ENCODE results near the gene VIT.

Gene VIT

GRCh38 chr2:36713310-36713709 lies 16.8 kb downstream of the VIT start:
- DNase-seq = no peak

GRCh38 chr2:36716111-36716510 lies 19.6 kb downstream of the VIT start:
- DNase-seq = no peak

GRCh38 chr2:36717603-36718266 lies 21.2 kb downstream of the VIT start:
- no peak for DNase-seq

GRCh38 chr2:36727550-36727949 lies 31.0 kb downstream of the VIT start:
- no peak for DNase-seq

GRCh38 chr2:36729067-36729466 lies 32.6 kb downstream of the VIT start:
- DNase-seq = no peak

- no peak for DNase-seq
Measured at GRCh38 chr2:36731941-36732672, 35.6 kb downstream of the VIT start.

- no peak for DNase-seq
Measured at GRCh38 chr2:36732673-36733036, 36.1 kb downstream of the VIT start.

- no peak for DNase-seq
Measured at GRCh38 chr2:36733215-36733614, 36.7 kb downstream of the VIT start.

- no peak for DNase-seq
Measured at GRCh38 chr2:36734304-36734703, 37.8 kb downstream of the VIT start.

- no peak for DNase-seq
Measured at GRCh38 chr2:36737131-36737750, 40.7 kb downstream of the VIT start.

- DNase-seq = no peak
Measured at GRCh38 chr2:36740061-36740460, 43.6 kb downstream of the VIT start.

- no peak for DNase-seq
Measured at GRCh38 chr2:36741188-36741837, 44.8 kb downstream of the VIT start.

GRCh38 chr2:36743954-36744353 lies 47.4 kb downstream of the VIT start:
- DNase-seq = no peak

- no peak for DNase-seq
Measured at GRCh38 chr2:36748166-36748565, 51.7 kb downstream of the VIT start.

GRCh38 chr2:36750101-36750500 lies 53.6 kb downstream of the VIT start:
- no peak for DNase-seq

GRCh38 chr2:36753706-36754221 lies 57.3 kb downstream of the VIT start:
- DNase-seq = no peak

- no peak for DNase-seq
Measured at GRCh38 chr2:36754578-36754977, 58.1 kb downstream of the VIT start.

- DNase-seq = no peak
Measured at GRCh38 chr2:36756438-36756837, 59.9 kb downstream of the VIT start.

GRCh38 chr2:36762764-36763490 lies 66.4 kb downstream of the VIT start:
- DNase-seq = no peak

GRCh38 chr2:36769106-36769505 lies 72.6 kb downstream of the VIT start:
- no peak for DNase-seq

- peak; percentile 18 to 22 for DNase-seq
Measured at GRCh38 chr2:36770542-36771287, 74.2 kb downstream of the VIT start.

- DNase-seq = no peak
Measured at GRCh38 chr2:36771671-36772070, 75.2 kb downstream of the VIT start.

All from CD4-positive, alpha-beta T cell treated with Interleukin-4 for 1 hour (primary cell).